Parietal lobe (tissue), 1 donor: ENCODE data around the gene C4orf36. TPM values are rescaled to one million over a fixed set of nuclear protein-coding genes. Genes with fewer than 3 reads are reported as not detected.

ENCODE experiments used
- total RNA-seq: library from RNA; depleted of rRNA; stranded (reverse); fragments of >200 nt; gene quantifications from one replicate; pipeline ENCODE4 v1.2.3, GENCODE V29; 2014

Gene C4orf36
- 1.6 TPM for total RNA-seq

DNA sequence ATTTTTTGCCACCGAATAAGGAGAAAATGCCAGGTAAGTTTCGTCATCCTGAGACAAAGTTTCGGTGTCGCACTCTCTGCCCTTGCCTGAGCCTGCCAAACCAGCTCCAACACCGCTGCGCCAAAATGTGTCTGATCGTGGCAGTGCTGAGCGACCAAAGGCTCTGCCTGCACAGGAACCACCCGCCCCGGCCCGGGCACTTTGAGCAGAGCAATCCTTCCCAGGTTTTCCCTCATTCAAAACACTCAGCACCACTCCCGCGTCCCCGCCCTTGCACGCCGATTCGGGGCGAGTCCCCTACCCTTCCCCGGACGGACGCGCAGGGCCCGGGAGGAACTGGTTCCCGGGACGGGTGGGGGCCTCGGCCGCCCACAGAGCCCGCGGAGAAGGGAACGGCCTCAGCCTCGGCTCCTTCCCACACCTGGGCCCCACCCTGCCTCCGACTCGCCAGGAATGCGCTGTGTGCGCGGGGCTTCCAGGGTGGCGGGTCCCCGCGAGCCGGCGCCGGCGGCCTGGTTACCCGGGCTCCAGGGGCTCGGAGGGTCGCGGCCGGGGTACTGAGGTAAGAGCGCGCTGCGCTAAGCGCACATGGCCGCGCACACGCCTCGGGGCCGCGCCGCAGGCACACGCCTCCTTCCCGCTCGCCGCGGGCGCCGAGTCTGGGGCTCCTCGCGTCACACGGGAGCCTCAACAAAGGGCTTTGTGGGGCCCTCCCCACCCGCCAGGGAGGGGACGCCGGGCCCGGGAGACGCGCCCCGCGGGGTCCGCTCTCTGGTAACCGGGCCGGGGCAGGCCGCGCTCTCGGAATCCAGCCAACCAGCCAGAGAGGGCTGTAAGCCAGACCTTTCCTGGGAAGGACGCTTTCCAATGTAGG, at the start of gene C4orf36:
Gene C4orf36, minus strand, starts transcription at position 661 of the 874 bp plus-strand sequence. CDS start 902 bp downstream, outside the sequence.

GRCh38 chr4:86934771-86935565, 42.7 kb upstream of the C4orf36 start, which contains the start of gene AFF1:
TSS of gene AFF1 (plus strand) at chr4:86935011. CDS start at chr4:86948534, 13,523 bp downstream.

DNA sequence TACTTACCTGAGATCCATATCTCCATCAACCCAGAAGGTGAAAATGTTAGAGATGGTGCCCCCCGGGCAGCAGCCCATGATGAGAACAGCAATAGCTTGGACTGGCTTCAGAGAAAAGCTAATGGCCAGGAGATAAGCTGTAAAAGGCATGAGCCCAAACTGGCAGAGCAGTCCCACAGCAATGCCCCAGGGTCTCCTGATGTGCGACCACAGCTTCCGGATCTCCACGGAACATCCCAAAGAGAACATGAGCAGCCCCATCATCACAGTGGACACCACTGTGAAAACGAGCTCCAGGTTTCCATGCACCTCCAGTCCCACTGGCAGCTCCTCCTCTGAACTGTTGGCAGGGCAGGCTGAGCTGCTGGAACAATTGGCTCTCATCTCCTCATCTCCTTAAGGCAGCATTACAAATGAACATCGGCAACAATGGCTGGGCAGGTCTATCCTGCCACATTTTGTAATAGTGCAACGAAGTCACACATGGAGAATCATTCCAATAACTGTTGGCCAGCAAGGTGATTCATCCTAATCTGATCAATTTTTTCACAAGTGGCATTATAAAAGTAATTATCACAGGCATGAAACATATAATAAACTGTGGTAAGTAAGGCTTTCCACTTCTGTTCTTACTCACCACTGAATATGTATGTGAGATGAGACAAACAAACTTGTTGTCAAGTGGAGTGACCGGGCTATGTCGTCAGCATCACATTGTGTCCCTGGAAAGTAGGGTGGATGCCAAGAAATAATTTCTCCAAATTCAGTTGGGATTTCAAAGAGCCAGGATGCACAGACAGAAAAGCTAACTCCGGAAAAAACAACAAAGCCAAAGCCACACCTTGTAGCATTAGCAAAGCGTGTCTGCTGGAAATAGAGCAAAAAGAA, 43.2 kb downstream of the C4orf36 start, which contains the start of gene SLC10A6:
Gene SLC10A6, minus strand, starts transcription at position 653 of the 888 bp plus-strand sequence. Its CDS starts 269 bp downstream, at position 384.

Other genes with a start within 250 kb of the C4orf36 start
- not detected for gene SLC10A6, start 43.0 kb downstream of the C4orf36 start, total RNA-seq
- gene AFF1, start 42.6 kb upstream of the C4orf36 start, total RNA-seq, result 8.1 TPM